HEK293T (cell line): ENCODE results near the gene DCTD.

Source experiments
- BHLHE40 ChIP-seq: fragments of 450-650 bp; IDR thresholded peaks from 2 replicates; pipeline ENCODE4 v1.6.1; 2016; ENCODE audit warnings: mild to moderate bottlenecking, moderate library complexity, borderline replicate concordance
- ELF4 ChIP-seq: fragments of 450-650 bp; IDR thresholded peaks from 2 replicates; pipeline ENCODE4 v1.6.1; 2017; ENCODE audit warnings: antibody characterized with exemption
- FOXA1 ChIP-seq: fragments of 450-650 bp; IDR thresholded peaks from 2 replicates; pipeline ENCODE4 v1.6.1; 2016; ENCODE audit warnings: mild to moderate bottlenecking
- FOXM1 ChIP-seq: fragments of 450-650 bp; IDR thresholded peaks from 2 replicates; pipeline ENCODE4 v1.6.1; 2017; ENCODE audit warnings: mild to moderate bottlenecking, borderline replicate concordance
- HDGF ChIP-seq: fragments of 450-650 bp; IDR thresholded peaks from 2 replicates; pipeline ENCODE4 v1.6.1; 2017; ENCODE audit warnings: antibody characterized with exemption, borderline replicate concordance
- L3MBTL2 ChIP-seq: fragments of 450-650 bp; conservative IDR thresholded peaks from 2 replicates; pipeline ENCODE4 v1.6.1; 2016; ENCODE audit warnings: mild to moderate bottlenecking
- NFRKB ChIP-seq: fragments of 450-650 bp; IDR thresholded peaks from 2 replicates; pipeline ENCODE4 v1.6.1; 2016; ENCODE audit warnings: mild to moderate bottlenecking, moderate library complexity
- SP1 ChIP-seq: fragments of 450-650 bp; IDR thresholded peaks from 2 replicates; pipeline ENCODE4 v1.6.1; 2017
- SUZ12 ChIP-seq: fragments of 450-650 bp; IDR thresholded peaks from 2 replicates; pipeline ENCODE4 v1.6.1; 2016; ENCODE audit warnings: mild to moderate bottlenecking
- ZNF384 ChIP-seq: fragments of 450-650 bp; IDR thresholded peaks from 2 replicates; pipeline ENCODE4 v1.6.1; 2016
- TF ChIP-seq, protein P1 (sequence below): fragments of 450-650 bp; IDR thresholded peaks from 2 replicates; pipeline ENCODE4 v1.6.1; 2016

DNA sequence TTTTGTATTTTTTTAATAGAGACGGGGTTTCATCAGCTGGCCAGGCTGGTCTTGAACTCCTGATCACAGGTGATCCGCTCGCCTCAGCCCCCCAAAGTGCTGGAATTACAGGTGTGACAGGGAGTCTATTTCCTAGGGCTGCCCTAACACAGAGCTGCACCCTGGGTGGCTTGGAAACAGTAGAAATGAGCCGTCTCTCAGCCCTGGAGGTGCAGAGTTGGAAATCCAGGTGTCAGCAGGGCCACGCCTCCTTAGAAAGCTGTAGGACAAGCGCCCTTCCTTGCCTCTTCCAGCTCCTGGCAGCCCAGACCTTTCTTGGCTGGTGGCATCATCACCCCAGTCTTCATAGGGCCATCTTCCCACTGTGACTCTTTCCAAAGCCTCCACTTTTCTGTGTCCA is 71.6 kb downstream of the DCTD start:
- TF ChIP-seq ZNF384 (no peak), SP1 (no peak), SUZ12 (no peak), FOXA1 (no peak), BHLHE40 (no peak), ELF4 (no peak), NFRKB (no peak), L3MBTL2 (no peak), FOXM1 (no peak), HDGF (no peak)
- TF ChIP-seq, protein P1, sequence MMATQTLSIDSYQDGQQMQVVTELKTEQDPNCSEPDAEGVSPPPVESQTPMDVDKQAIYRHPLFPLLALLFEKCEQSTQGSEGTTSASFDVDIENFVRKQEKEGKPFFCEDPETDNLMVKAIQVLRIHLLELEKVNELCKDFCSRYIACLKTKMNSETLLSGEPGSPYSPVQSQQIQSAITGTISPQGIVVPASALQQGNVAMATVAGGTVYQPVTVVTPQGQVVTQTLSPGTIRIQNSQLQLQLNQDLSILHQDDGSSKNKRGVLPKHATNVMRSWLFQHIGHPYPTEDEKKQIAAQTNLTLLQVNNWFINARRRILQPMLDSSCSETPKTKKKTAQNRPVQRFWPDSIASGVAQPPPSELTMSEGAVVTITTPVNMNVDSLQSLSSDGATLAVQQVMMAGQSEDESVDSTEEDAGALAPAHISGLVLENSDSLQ, result no peak
